Duodenal mucosa (tissue), 2 donors: ENCODE results near the gene TBX10.

Experiments
- H3K27ac ChIP-seq: one replicate; pipeline ENCODE4 v1.7.0; 2013; ENCODE audit warnings: low read depth, low read length
- H3K27me3 ChIP-seq, 2 donors: one replicate each; pipeline ENCODE4 v1.7.0; 2013; ENCODE audit warnings: low read length in 2 of 2, control low read depth in 1 of 2; ENCODE audit not compliant: insufficient read depth in 2 of 2, control insufficient read depth in 1 of 2
- H3K36me3 ChIP-seq, 2 donors: one replicate each; pipeline ENCODE4 v1.7.0; 2013; ENCODE audit warnings: low read length in 2 of 2, control low read depth in 1 of 2; ENCODE audit not compliant: insufficient read depth in 2 of 2, control insufficient read depth in 1 of 2
- H3K4me1 ChIP-seq, 2 donors: one replicate each; pipeline ENCODE4 v1.7.0; 2013; ENCODE audit warnings: low read length in 2 of 2, control low read depth in 1 of 2; ENCODE audit not compliant: insufficient read depth in 2 of 2, control insufficient read depth in 1 of 2
- H3K4me3 ChIP-seq, 2 donors: one replicate each; pipeline ENCODE4 v1.7.0; 2013; ENCODE audit warnings: low read length in 2 of 2, low read depth in 1 of 2
- H3K9ac ChIP-seq, 2 donors: one replicate each; pipeline ENCODE4 v1.7.0; 2013; ENCODE audit warnings: low read length in 2 of 2, low read depth in 1 of 2
- H3K9me3 ChIP-seq, 2 donors: one replicate each; pipeline ENCODE4 v1.7.0; 2013; ENCODE audit warnings: low read length in 2 of 2, control low read depth in 1 of 2; ENCODE audit not compliant: control insufficient read depth in 1 of 2

The TBX10 gene

DNA sequence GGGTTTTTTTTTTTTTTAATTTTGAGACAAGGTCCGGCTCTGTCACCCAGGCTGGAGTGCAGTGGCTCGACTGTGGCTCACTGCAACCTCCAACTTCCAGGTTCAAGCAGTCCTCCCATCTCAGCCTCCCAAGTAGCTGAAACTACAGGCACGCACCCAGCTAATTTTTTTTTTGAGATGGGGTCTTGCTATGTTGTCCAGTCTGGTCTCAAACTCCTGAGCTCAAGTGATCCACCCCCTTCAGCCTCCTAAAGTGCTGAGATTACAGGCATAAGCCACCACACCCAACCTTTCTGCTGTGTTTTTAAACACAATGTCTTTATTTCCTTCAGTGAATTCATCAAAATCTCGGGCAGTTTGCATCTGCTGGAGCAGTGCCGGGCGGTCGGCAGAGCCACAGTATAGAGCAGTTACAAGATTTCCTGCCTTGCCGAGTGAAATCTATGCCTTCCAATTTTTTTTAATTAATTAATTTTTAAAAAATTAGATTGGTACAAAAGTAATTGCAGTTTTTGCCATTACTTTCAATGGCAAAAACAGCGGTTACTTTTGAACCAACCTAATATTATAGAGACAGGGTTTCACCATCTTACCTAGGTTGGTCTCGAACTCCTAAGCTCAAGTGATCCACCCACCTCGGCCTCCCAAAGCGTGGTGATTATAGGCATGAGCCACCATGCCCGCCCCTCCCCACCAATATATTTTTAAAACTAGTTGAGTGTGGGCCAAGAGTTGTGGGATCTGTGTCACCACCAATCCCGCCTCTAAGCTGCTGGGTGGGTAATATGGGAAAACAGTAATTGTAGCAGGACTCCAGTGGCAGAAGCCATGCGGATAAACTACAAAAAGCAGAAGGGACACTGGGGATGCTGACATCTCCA is 13.6 kb upstream of the TBX10 start:
- peaks cover 0 to 3% of the 10 kb centered on the region in 2 donors for H3K9me3 ChIP-seq
- H3K4me3 ChIP-seq: no peak overlapping the region
- H3K36me3 ChIP-seq: peaks cover 0 to 3% of the 10 kb centered on the region in 2 donors
- peaks cover 16 to 27% of the 10 kb centered on the region in 2 donors for H3K4me1 ChIP-seq
- H3K27me3 ChIP-seq: no peaks in the 10 kb centered on the region
- no peak overlapping the region for H3K9ac ChIP-seq
- no peak overlapping the region for H3K27ac ChIP-seq

GRCh38 chr11:67651976-67652781 is 12.6 kb upstream of the TBX10 start:
- H3K27me3 ChIP-seq: no peaks in the 10 kb centered on the region
- H3K4me1 ChIP-seq: peaks cover 23 to 37% of the 10 kb centered on the region in 2 donors
- no peak overlapping the region for H3K9ac ChIP-seq
- H3K36me3 ChIP-seq: peaks cover 0 to 3% of the 10 kb centered on the region in 2 donors
- peaks cover 0 to 3% of the 10 kb centered on the region in 2 donors for H3K9me3 ChIP-seq
- H3K27ac ChIP-seq: no peak overlapping the region
- no peak overlapping the region for H3K4me3 ChIP-seq

- Histone ChIP-seq H3K27ac (peak overlapping the region; percentile 50), H3K27me3 (no peaks in the 10 kb centered on the region), H3K36me3 (peaks cover 0 to 3% of the 10 kb centered on the region in 2 donors), H3K9ac (peak overlapping the region; percentile 54 to 66), H3K4me1 (peaks cover 36 to 53% of the 10 kb centered on the region in 2 donors), H3K9me3 (no peaks in the 10 kb centered on the region), H3K4me3 (peak overlapping the region; percentile 61 to 82)
Measured at GRCh38 chr11:67649634-67650510, 10.3 kb upstream of the TBX10 start.

- no peaks in the 10 kb centered on the region for H3K27me3 ChIP-seq
- H3K4me1 ChIP-seq: peaks cover 36 to 53% of the 10 kb centered on the region in 2 donors
- no peak overlapping the region for H3K9ac ChIP-seq
- H3K9me3 ChIP-seq: no peaks in the 10 kb centered on the region
- H3K27ac ChIP-seq: no peak overlapping the region
- peak overlapping the region; percentile 61 to 82 for H3K4me3 ChIP-seq
- peaks cover 0 to 3% of the 10 kb centered on the region in 2 donors for H3K36me3 ChIP-seq
Measured at GRCh38 chr11:67648796-67649613, 9.4 kb upstream of the TBX10 start.

GRCh38 chr11:67648140-67648795 is 8.7 kb upstream of the TBX10 start:
- H3K4me3 ChIP-seq: peak overlapping the region in 1 of 2 donors; percentile 1
- H3K36me3 ChIP-seq: peaks cover 0 to 3% of the 10 kb centered on the region in 2 donors
- H3K9me3 ChIP-seq: no peaks in the 10 kb centered on the region
- peaks cover 36 to 53% of the 10 kb centered on the region in 2 donors for H3K4me1 ChIP-seq
- no peak overlapping the region for H3K9ac ChIP-seq
- no peak overlapping the region for H3K27ac ChIP-seq
- no peaks in the 10 kb centered on the region for H3K27me3 ChIP-seq

DNA sequence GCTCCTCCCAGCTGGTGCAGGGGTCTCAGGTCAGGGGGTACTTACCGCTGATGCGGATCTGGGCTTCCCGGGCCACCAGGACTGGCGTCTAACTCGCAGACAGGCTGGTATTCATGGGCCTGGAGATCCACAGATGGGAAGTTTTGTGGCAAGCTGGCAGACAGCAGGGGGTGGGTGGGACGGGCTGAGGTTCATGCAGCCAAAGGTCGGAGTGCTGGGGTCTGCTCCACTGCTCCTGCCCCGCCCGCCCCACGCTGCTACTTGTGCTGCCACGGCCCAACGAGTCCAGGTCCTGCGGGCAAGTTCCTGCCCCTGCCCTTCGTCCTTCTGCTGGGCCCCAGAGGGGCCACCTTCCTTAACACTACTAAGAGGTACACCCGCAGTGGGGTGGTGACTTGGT is 7.9 kb upstream of the TBX10 start:
- H3K27ac ChIP-seq: no peak overlapping the region
- H3K4me1 ChIP-seq: peaks cover 36 to 49% of the 10 kb centered on the region in 2 donors
- peaks cover 0 to 3% of the 10 kb centered on the region in 2 donors for H3K36me3 ChIP-seq
- no peaks in the 10 kb centered on the region for H3K27me3 ChIP-seq
- peak overlapping the region in 1 of 2 donors; percentile 52 for H3K9ac ChIP-seq
- H3K9me3 ChIP-seq: no peaks in the 10 kb centered on the region
- peak overlapping the region; percentile 48 to 50 for H3K4me3 ChIP-seq

DNA sequence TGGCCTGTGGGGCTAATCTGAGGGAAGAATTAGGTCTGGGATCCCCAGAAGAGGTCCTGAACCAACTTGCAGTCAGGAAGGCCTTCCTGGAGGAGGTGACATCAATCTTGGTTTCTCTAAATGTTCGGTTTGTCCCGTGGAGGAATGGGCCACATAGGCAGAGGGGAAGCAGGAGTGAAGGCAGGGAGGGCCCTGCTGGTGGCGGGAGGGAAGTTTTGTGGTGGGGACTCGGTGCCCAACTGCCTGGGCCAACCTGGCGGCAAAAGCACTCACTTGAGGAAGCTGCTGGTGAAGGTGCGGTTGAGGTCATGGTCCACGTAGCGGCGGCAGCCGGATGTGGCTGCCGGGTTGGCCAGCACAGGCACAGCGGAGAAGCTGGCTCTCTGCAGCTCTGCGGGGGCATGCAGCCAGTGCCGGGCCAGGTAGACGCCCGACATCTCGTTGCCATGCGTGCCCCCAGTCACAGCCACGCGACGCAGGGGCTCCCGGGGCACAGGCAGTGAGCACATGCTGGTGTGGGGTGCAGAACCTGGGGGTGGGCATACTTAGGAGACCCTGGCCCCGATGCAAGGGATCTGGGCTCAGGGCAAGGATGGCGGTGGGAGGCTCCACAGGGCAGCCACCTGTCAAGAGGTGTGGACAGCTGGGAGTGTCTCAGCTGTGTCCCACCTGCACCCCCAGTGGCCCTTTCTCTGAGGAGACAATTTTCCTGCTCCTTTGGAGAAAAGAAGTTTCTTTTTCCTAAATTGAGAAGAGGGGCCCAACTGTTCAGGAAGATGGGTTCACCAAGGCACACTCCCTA is 7.2 kb upstream of the TBX10 start:
- H3K9ac ChIP-seq: peak overlapping the region; percentile 22 to 52

More for the DNA sequence above, 7.2 kb upstream of the TBX10 start:
- H3K27ac ChIP-seq: no peak overlapping the region
- H3K27me3 ChIP-seq: no peaks in the 10 kb centered on the region
- peak overlapping the region; percentile 48 to 50 for H3K4me3 ChIP-seq
- peaks cover 0 to 3% of the 10 kb centered on the region in 2 donors for H3K36me3 ChIP-seq
- H3K9me3 ChIP-seq: no peaks in the 10 kb centered on the region
- peaks cover 36 to 46% of the 10 kb centered on the region in 2 donors for H3K4me1 ChIP-seq
